SU-DHL-6 (cell line): ENCODE measurements around the gene TMPRSS9.

Source experiments
- H2AFZ ChIP-seq: fragments of 200-600 bp; sonication (generic); 2 replicates; pipeline ENCODE4 v1.6.1; 2014; ENCODE audit warnings: low read depth, mild to moderate bottlenecking, moderate library complexity, mixed read lengths, antibody characterized with exemption, low read length; ENCODE audit not compliant: severe bottlenecking
- H3F3A ChIP-seq: fragments of 200-600 bp; shearing (Covaris generic); 2 replicates; pipeline ENCODE4 v1.6.0; 2016; ENCODE audit warnings: antibody characterized with exemption, mild to moderate bottlenecking; ENCODE audit not compliant: insufficient read depth
- H3K27ac ChIP-seq: fragments of 200-600 bp; sonication (generic); 2 replicates; pipeline ENCODE4 v1.5.1; 2016; ENCODE audit warnings: low read depth, mild to moderate bottlenecking, low read length, moderate library complexity, mixed read lengths
- H3K27me3 ChIP-seq: fragments of 200-600 bp; sonication (generic), shearing (Covaris generic); 2 replicates; pipeline ENCODE4 v1.6.0; 2014; ENCODE audit warnings: mild to moderate bottlenecking, low read length
- H3K36me3 ChIP-seq: fragments of 200-600 bp; sonication (generic); 2 replicates; pipeline ENCODE4 v1.6.1; 2014; ENCODE audit warnings: mild to moderate bottlenecking, low read length, mixed read lengths
- H3K4me2 ChIP-seq: fragments of 300-600, 200-600 bp; shearing (Covaris generic), sonication (generic); 2 replicates; pipeline ENCODE4 v1.6.0; 2014; ENCODE audit warnings: low read length, low read depth, mild to moderate bottlenecking; ENCODE audit not compliant: poor library complexity, severe bottlenecking
- H3K4me3 ChIP-seq: fragments of 200-600 bp; sonication (generic); 2 replicates; pipeline ENCODE4 v1.5.1; 2014; ENCODE audit warnings: antibody characterized with exemption, low read length, mild to moderate bottlenecking, mixed read lengths; ENCODE audit not compliant: insufficient read depth, poor library complexity, severe bottlenecking
- H3K79me2 ChIP-seq: fragments of 200-600 bp; sonication (generic); 2 replicates; pipeline ENCODE4 v1.6.1; 2014; ENCODE audit warnings: mild to moderate bottlenecking, low read length, moderate library complexity; ENCODE audit not compliant: insufficient read depth
- H3K9ac ChIP-seq: fragments of 200-600 bp; sonication (generic); 2 replicates; pipeline ENCODE4 v1.7.0; 2014; ENCODE audit warnings: mild to moderate bottlenecking, low read length
- H3K9me2 ChIP-seq: fragments of 200-600 bp; sonication (generic); replicated peaks from 2 replicates; pipeline ENCODE4 v1.6.1; 2014; ENCODE audit warnings: low read length; ENCODE audit not compliant: insufficient read depth
- H3K9me3 ChIP-seq: fragments of 200-600 bp; sonication (generic); 2 replicates; pipeline ENCODE4 v1.6.1; 2014; ENCODE audit warnings: low read length, mixed read lengths; ENCODE audit not compliant: insufficient read depth
- H4K20me1 ChIP-seq: fragments of 200-600 bp; sonication (generic); 2 replicates; pipeline ENCODE4 v1.6.1; 2014; ENCODE audit warnings: low read depth, mild to moderate bottlenecking, antibody characterized with exemption, low read length, moderate library complexity, mixed read lengths
- CTCF ChIP-seq: fragments of 200-600 bp; sonication (generic); IDR thresholded peaks from one replicate; pipeline ENCODE4 v1.5.1; 2017; ENCODE audit warnings: antibody characterized with exemption, mild to moderate bottlenecking, low read length, moderate library complexity; ENCODE audit not compliant: insufficient read depth, poor library complexity, severe bottlenecking
- EZH2phosphoT487 ChIP-seq: fragments of 200-600 bp; sonication (generic), shearing (Covaris generic); conservative IDR thresholded peaks from 2 replicates; pipeline ENCODE4 v1.6.1; 2018; ENCODE audit warnings: mild to moderate bottlenecking, antibody characterized with exemption, low read length, moderate library complexity, mixed read lengths

TMPRSS9 gene

DNA sequence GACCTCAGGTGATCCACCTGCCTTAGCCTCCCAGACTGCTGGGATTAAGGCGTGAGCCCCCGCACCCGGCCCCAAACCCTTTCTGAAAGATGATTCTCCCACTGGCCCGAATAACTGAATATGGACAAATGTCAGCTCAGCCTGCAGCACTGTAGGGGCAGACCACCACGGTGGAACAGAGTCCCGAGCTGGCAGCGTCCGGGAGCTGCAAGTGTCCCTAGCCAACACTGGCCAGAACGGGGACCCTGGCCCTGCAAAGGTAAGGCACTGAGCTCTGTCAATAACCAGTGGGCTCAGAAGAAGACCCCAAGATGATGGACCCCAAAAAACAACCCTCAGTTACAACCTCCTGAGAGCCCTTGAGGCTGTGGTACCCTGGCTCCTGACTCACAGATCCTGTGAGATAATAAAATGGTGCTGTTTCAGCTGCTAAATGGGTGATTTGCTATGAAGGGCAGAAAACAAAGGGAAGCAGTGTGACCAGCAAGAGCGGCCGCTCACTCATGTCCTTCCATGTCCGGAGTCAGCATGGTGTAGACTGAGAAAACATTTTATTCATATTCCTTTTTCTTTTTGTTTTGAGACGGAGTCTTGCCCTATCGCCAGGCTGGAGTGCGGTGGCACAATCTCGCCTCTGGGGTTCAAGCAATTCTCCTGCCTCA, 33.2 kb upstream of the TMPRSS9 start:
- Histone ChIP-seq H3K4me3 (no peak overlapping the region), H4K20me1 (0 out of 2 replicates have a peak, but pooled peaks cover 3% of the 10 kb centered on the region), H3K9me3 (no peaks in the 10 kb centered on the region), H3F3A (peaks cover 10% of the 10 kb centered on the region; the same call in 1 of the 2 replicates), H3K9ac (peak overlapping the region; percentile 96), H3K36me3 (no peaks in the 10 kb centered on the region), H3K4me2 (peak overlapping the region; percentile 91), H3K79me2 (peaks cover 33% of the 10 kb centered on the region), H3K27ac (no peak overlapping the region), H3K27me3 (no peaks in the 10 kb centered on the region), H3K9me2 (no peaks in the 10 kb centered on the region), H2AFZ (no peak overlapping the region)
- no peak for TF ChIP-seq CTCF
- no peak for TF ChIP-seq EZH2phosphoT487

DNA sequence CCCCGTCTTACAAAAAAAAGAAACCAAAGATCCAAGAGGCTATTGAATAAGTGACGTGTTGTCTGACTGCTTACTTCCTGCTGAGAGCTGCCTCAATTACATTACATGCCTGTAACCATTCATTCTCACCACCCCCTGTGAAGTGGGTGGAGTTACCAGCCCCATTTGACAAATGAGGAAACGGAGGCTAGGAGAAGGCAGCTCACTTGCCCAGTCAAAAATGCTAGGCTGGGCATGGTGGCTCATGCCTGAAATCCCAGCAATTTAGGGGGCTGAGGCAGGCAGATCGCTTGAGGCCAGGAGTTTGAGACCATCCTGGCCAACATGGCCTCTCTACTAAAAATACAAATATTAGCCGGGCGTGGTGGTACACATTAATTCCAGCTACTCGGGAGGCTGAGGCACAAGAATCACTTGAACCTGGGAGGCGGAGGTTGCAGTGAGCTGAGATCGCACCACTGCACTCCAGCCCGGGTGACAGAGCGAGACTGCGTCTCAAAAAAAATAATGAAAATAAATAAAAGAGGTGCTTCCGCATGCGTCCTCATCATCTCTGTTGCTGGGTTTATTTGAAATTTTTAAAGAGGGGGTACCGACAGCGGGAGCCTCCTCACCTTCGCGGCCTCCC, 32.2 kb upstream of the TMPRSS9 start:
- H3K27me3 ChIP-seq, result no peaks in the 10 kb centered on the region
- H2AFZ ChIP-seq, result peak overlapping the region; percentile 88
- H3F3A ChIP-seq, result peaks cover 10% of the 10 kb centered on the region; the same call in 1 of the 2 replicates
- peaks cover 33% of the 10 kb centered on the region for H3K79me2 ChIP-seq
- peak overlapping the region; percentile 98 for H3K4me3 ChIP-seq
- H3K4me2 ChIP-seq, result peak overlapping the region; percentile 91
- H3K36me3 ChIP-seq, result no peaks in the 10 kb centered on the region
- H3K9ac ChIP-seq, result peak overlapping the region; percentile 96
- H3K27ac ChIP-seq, result peak overlapping the region; percentile 72
- TF ChIP-seq EZH2phosphoT487, result no peak
- TF ChIP-seq CTCF, result no peak
- H3K9me2 ChIP-seq, result no peaks in the 10 kb centered on the region
- H4K20me1 ChIP-seq, result 0 out of 2 replicates have a peak, but pooled peaks cover 4% of the 10 kb centered on the region
- no peaks in the 10 kb centered on the region for H3K9me3 ChIP-seq

DNA sequence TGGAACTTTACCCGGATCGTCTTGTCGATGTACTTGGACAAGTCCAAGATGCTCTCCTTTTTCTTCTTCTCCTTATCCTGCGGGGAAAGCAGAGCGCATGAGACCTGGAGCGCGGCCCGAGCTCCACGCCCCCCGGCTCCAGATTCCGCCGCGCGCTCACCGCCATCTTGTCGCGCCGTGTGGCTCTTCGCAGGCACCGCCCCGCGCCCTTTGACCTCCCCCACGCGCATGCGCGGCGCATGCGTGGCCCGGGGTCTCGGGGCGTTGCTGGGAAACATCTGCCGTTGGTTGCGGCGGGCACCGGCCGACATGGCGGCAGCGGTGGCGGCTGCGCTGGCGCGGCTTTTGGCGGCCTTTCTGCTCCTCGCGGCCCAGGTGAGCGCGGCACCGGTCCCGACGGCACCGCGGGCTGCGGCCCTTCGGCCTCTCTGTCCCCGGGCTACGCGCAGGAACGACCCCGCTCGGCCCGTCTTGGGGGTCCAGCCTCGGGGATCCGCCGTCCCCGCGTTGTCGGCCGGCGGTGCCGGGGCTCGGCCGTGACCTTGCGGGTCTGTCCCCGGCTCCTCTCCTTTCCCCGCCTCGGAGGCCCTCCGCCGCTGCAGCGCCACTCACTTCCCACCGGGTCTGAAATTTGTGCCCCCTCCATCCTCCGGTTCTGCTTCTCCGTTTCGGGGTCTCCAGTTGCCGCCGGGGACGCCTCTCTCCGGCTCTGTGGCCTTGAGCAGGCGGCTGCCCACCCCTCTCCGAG, 31.5 kb upstream of the TMPRSS9 start, which contains the start of the genes LSM7 and SPPL2B:
LSM7 (minus strand) TSS at position 186 of the 748 bp plus-strand sequence; CDS start at position 166, 20 bp downstream.
SPPL2B (plus strand) TSS at position 284 of the 748 bp plus-strand sequence; CDS start at position 310, 26 bp downstream.
- no peaks in the 10 kb centered on the region for H3K9me3 ChIP-seq
- H3K4me3 ChIP-seq, result peak within 1 kb of the TSS; percentile 98
- H3F3A ChIP-seq, result peaks cover 10% of the 10 kb centered on the region; the same call in 1 of the 2 replicates

More for the DNA sequence above, 31.5 kb upstream of the TMPRSS9 start, which contains the start of the genes LSM7 and SPPL2B:
- no peaks in the 10 kb centered on the region for H3K27me3 ChIP-seq
- H3K27ac ChIP-seq, result peak within 1 kb of the TSS; percentile 72
- 0 out of 2 replicates have a peak, but pooled peaks cover 4% of the 10 kb centered on the region for H4K20me1 ChIP-seq
- peak within 1 kb of the TSS; percentile 88 for H2AFZ ChIP-seq
- peak within 1 kb of the TSS; percentile 91 for H3K4me2 ChIP-seq
- H3K9me2 ChIP-seq, result no peaks in the 10 kb centered on the region
- H3K79me2 ChIP-seq, result peaks cover 33% of the 10 kb centered on the region
- no peaks in the 10 kb centered on the region for H3K36me3 ChIP-seq
- TF ChIP-seq EZH2phosphoT487 (no peak), CTCF (no peak)
- peak within 1 kb of the TSS; percentile 96 for H3K9ac ChIP-seq
